Cerebellar cortex (tissue), 1 donor: ENCODE data around the gene MB21D2.

ENCODE experiments used
- DNase-seq: peaks from one replicate; pipeline ENCODE4 v3.0.0-alpha.2; 2015; ENCODE audit warnings: low spot score

Gene MB21D2

DNA sequence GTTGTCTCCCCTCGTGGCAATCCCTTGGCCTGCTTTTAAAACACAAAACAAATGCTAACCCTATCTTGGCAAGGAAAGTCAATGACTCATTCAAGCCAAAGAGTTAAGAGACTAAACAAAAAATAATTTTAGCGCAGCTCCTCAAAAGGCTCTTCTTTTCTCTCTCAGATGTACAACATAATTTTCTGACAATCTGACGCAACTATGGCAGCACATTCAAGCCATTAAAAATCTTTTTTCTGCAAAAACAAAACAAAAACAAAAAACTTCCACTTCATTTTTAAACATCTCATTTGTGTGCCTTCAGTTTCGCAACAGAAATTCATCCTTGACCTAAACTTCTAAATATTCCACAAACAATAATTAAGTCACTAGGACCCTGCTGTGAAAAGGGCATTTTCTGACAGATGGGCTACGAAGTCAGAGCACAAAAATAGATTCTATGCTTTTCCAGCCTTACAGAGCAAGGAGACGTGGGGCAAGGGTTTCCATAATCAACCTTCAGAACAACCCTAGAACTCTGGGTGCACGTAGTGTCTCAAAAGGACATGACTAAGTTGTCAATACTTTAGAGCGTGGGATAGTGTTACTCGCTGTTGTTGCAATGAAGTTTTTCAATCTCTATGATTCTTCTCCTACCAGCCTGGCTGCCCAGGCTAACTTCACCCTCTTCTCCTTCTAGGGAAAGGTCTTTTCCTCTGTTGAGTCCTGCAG is 84.3 kb downstream of the MB21D2 start:
- peak; percentile 31 for DNase-seq

GRCh38 chr3:192831801-192832347 is 85.8 kb downstream of the MB21D2 start:
- no peak for DNase-seq

GRCh38 chr3:192831111-192831644 is 86.5 kb downstream of the MB21D2 start:
- no peak for DNase-seq

- DNase-seq: no peak
These were observed 87.2 kb downstream of the MB21D2 start for GRCh38 chr3:192830291-192831110.

GRCh38 chr3:192827863-192828594 is 89.6 kb downstream of the MB21D2 start:
- no peak for DNase-seq

DNA sequence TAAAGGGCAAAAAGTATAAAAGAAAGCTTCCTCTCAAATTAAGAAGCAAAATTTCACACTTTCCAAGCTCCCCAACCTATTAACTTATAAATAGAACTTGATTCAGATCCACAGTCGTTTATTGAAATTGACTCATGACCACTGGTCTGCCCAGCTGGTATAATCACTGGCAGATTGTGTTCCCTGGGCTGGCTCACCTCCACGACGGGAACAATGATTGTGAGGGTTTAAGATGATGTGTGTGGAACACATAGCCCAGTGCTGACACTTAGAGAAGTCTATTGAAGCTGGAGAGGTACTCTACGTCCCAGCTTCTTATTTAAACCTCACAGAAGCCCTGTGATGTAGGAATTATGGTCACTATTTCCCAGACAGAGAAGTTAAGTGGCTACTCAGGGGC is 90.4 kb downstream of the MB21D2 start:
- DNase-seq: peak; percentile 25

GRCh38 chr3:192826214-192827006 is 91.2 kb downstream of the MB21D2 start:
- DNase-seq: no peak

GRCh38 chr3:192825657-192826200 is 91.9 kb downstream of the MB21D2 start:
- no peak for DNase-seq

DNA sequence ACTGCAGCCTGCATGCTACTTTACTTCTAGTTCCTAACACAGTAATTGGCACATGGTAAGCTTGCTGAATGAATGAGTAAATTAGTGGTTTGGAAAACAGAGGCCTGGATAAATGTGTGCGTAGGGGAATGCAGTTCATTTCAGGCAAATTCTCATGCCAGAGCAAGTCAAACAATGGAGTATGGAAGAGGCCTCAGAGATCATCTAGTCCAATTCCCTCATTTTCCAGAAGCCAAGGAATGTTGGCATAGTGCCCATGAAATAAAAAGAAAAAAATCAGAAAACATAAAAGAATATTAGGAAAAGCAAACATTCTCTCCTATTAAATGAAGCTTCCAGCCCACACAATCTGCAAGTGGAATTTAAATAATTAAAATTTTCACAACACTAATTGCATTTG is 92.4 kb downstream of the MB21D2 start:
- no peak for DNase-seq

GRCh38 chr3:192824313-192824712 is 93.3 kb downstream of the MB21D2 start:
- DNase-seq: no peak

DNA sequence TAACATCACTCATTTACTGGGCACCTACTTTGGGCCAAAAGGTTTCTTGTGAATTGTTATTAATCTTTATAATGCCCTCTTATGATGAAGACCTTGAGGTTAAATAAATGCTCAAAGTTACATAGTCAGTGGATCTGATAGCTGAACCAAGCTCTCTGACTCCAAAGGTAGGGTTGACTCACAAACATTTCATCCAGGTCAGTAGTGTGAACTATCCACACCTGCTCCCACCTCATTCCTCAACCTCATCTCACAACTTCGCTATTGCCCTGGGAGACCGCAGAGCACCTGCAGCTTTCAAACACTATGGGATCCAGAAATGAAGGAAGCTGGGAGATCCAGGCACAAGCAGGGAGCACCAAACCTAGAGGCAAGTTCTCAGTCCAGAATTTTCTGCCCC is 96.5 kb downstream of the MB21D2 start:
- DNase-seq: no peak

DNA sequence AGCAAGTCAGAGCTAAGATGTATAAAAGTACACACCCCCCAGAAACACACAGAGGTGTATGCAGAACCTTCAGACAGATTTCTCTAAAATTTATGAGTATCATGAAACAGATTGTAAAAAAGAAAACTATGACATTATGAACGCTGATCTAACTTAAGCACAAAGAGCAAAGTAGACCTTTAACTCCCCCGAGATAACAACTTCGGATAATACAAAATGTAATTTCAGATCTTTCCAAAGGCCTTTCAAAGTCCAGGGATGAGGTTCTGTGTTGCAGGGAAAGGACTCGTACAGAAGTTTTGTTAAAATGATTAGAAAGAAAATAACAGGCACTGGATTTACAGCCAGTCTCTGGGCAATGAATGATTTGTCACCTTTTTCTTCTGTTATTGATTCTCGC is 97.5 kb downstream of the MB21D2 start:
- no peak for DNase-seq

DNA sequence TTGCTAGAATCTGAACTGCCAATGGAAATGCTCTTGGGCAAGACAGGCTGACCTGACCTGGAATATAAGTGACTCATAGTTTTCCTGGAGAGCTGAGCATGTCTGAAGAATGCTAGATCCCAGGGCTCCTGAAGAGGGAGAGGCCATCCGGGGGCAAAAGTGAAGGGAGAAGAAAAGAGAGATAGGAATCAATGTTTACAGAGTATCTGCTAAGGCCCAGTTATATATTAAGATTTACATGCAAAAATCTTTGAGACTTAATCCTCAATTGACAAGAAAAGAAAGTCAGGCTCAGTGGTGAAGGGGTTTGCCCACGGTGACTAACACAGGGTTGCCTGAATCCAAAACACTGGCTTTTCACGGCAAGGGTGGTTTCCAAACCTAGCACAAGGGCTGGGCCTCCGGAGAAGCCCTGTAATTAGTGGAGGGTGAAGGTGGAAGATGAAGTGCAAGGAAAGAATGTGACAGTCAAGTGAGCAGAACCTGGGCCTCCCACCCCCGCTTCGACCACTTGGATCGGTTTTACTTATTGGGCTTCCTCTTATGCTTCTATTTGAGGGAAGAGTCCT is 98.6 kb downstream of the MB21D2 start:
- DNase-seq: no peak

DNA sequence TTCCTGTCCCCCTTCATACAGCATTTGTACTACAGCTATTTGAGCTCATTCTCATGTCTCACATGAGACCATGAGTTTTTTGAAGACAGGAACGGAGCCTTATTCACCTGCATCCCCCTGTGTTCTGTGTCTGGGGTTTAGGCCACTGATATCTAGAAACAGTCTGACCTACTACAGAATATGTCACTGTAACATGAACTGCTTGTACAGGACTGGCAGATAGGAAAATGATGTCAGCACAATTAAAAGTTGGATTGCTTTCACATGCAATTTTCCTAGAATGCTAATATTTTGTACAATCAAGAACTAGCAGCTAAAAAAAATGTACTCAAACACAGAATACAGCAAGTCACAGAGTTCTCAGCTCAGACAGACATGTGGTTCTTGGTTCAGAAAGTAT is 99.5 kb downstream of the MB21D2 start:
- no peak for DNase-seq

- no peak for DNase-seq
These were observed 100.2 kb downstream of the MB21D2 start for GRCh38 chr3:192817506-192817905.

DNA sequence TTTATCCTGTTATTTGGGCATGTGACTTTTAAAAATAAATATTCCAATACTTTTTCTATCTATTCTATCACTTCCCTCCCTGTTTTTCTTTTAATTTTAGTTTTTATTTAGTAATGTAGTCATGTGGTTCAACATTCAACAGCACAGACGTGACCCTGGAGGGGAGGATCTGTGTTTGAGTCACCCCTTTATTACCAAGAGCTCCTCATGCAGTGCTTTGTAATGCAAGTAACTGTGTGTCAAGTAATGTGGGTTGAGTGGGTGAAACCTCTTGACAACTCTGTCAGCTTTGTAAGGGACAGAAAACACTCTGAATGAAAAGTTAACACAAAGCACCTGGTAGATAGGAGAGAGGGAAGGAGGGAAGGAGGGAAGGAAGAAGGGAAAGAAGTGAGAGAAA is 100.6 kb downstream of the MB21D2 start:
- no peak for DNase-seq

GRCh38 chr3:192816351-192816750 is 101.3 kb downstream of the MB21D2 start:
- peak; percentile 73 for DNase-seq

- peak; percentile 76 for DNase-seq
These were observed 104.8 kb downstream of the MB21D2 start for GRCh38 chr3:192812743-192813383.

- no peak for DNase-seq
These were observed 111.9 kb downstream of the MB21D2 start for GRCh38 chr3:192805711-192806110.

DNA sequence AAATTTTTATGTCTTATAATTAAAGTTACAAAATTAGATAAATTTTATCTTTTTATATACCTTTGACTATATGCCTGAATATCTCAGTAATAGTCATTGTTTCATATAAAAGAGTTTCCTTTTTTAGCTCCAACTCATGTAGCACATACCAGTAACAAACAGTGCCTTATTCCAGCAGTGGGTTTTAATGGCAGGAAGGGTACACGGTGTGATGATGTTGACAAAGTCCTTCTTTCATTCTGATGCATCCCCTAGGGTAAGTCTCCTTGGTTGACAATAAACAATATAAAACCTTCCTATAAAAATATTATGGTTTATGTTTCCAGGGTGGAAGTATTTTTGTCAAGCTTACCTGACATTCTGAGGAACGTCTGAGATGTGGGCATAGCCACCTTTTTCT is 113.2 kb downstream of the MB21D2 start:
- DNase-seq: no peak
